ENCODE data around the gene AEBP1. TPM values are rescaled to one million over a fixed set of nuclear protein-coding genes. Genes with fewer than 3 reads are reported as not detected.
A peak's percentile ranks its signal among the peaks of the same experiment; 100 is the strongest.

Gene AEBP1
- total and polyA plus RNA-seq, 9 of the 15 experiments (the other 6 are each of a cell fraction or from before 2014, with no cell fraction given), result 0.03 to 0.78 (median 0.30) TPM; not detected in 2

GRCh38 chr7:44147026-44147991, 43.2 kb downstream of the AEBP1 start (continued):
- TF ChIP-seq PBX2 (CRISPR knock-in tag; IDR thresholded peaks at IDR 0.05; ENCODE audit: low read depth) (no peak), PBX2 (tag; conservative IDR thresholded peaks at IDR 0.05; ENCODE audit: low read depth) (peak; percentile 42; the same call in 1 of the 2 replicates), JUND (IDR thresholded peaks at IDR 0.05; ENCODE audit: borderline replicate concordance, low read depth, low read length) (peak; percentile 40; the same call in 1 of the 2 replicates), JUND (tag; IDR thresholded peaks at IDR 0.05; ENCODE audit: borderline replicate concordance, low read depth, low read length) (no peak; the same call in 2 of the 3 replicates), SREBF1 (IDR thresholded peaks at IDR 0.05; ENCODE audit: borderline replicate concordance, low read depth, low read length) (no peak), RNF219 (CRISPR knock-in tag; IDR thresholded peaks at IDR 0.05) (no peak), ZNF3 (CRISPR knock-in tag; IDR thresholded peaks at IDR 0.05) (no peak), TEAD4 (IDR thresholded peaks at IDR 0.05; ENCODE audit: low read length) (peak; percentile 76; the same call in 1 of the 2 replicates), TEAD4 (CRISPR knock-in tag; IDR thresholded peaks at IDR 0.05; ENCODE audit: borderline replicate concordance) (no peak), PML (IDR thresholded peaks at IDR 0.05; ENCODE audit: low read length) (peak; percentile 62; the same call in 1 of the 2 replicates), PRDM10 (IDR thresholded peaks at IDR 0.05; ENCODE audit: partially characterized antibody) (peak; percentile 51), PRMT5 (CRISPR knock-in tag; IDR thresholded peaks at IDR 0.05) (no peak), U2AF2 (optimal IDR thresholded peaks at IDR 0.05; ENCODE audit: low read depth, low read length) (no peak), CSDE1 (IDR thresholded peaks at IDR 0.05) (no peak), ERF (CRISPR knock-in tag; IDR thresholded peaks at IDR 0.05) (no peak), GABPB1 (CRISPR knock-in tag; IDR thresholded peaks at IDR 0.05) (0 out of 2 replicates have a peak, but pooled peaks have one; percentile 37), HBP1 (CRISPR knock-in tag; IDR thresholded peaks at IDR 0.05) (no peak)
